Myocyte (in vitro differentiated cells): ENCODE results near the gene ALDH1A3. TPM values are rescaled to one million over a fixed set of nuclear protein-coding genes. Genes with fewer than 3 reads are reported as not detected.

Source experiments
- DNase-seq: peaks from one replicate; pipeline ENCODE4 v3.0.0-alpha.2; 2012; ENCODE audit warnings: low read depth
- total RNA-seq: library from RNA; depleted of rRNA; stranded (reverse); fragments of >200 nt; gene quantifications from 2 replicates; pipeline ENCODE4 v1.2.3, GENCODE V29; 2014

ALDH1A3 gene
- total RNA-seq, 1 donor from 2014 or later = not detected

GRCh38 chr15:100948430-100948762 is 68.8 kb downstream of the ALDH1A3 start:
- DNase-seq = no peak

- no peak for DNase-seq
Measured at GRCh38 chr15:100949691-100950090, 70.1 kb downstream of the ALDH1A3 start.

- DNase-seq = no peak
Measured at GRCh38 chr15:100951965-100952364, 72.3 kb downstream of the ALDH1A3 start.

GRCh38 chr15:100952566-100952965 is 72.9 kb downstream of the ALDH1A3 start:
- DNase-seq = no peak

GRCh38 chr15:100958326-100959065 is 78.9 kb downstream of the ALDH1A3 start:
- DNase-seq = no peak

- no peak for DNase-seq
Measured at GRCh38 chr15:100959066-100960050, 79.7 kb downstream of the ALDH1A3 start.

Other genes starting within 250 kb of the ALDH1A3 start
- gene LRRK1, start 39.5 kb downstream of the ALDH1A3 start, total RNA-seq = 0.13 and 0.21 TPM in 2 replicates